Activated CD4-positive, alpha-beta T cell treated with anti-CD3 and anti-CD28 coated beads, Interleukin-2, amount 10 ng/mL, durations not matched to agents 24 days and 14 days (primary cell): ENCODE data around the gene ITGA1. TPM values are rescaled to one million over a fixed set of nuclear protein-coding genes. Genes with fewer than 3 reads are reported as not detected.

Source experiments
- DNase-seq: peaks from one replicate; pipeline ENCODE4 v3.0.0; 2022
- H3K27ac Mint-ChIP-seq: one replicate; pipeline ENCODE4 v1.8.0; 2022; ENCODE audit warnings: mild to moderate bottlenecking, mixed read lengths
- H3K27me3 Mint-ChIP-seq: one replicate; pipeline ENCODE4 v1.8.0; 2022; ENCODE audit warnings: mixed read lengths
- H3K36me3 Mint-ChIP-seq: one replicate; pipeline ENCODE4 v1.8.0; 2022; ENCODE audit warnings: low read depth, mild to moderate bottlenecking, mixed read lengths
- H3K4me1 Mint-ChIP-seq: one replicate; pipeline ENCODE4 v1.8.0; 2021; ENCODE audit warnings: mixed read lengths
- H3K4me3 Mint-ChIP-seq: one replicate; pipeline ENCODE4 v1.8.0; 2022; ENCODE audit warnings: mild to moderate bottlenecking, moderate library complexity, mixed read lengths
- H3K9me3 Mint-ChIP-seq: one replicate; pipeline ENCODE4 v1.8.0; 2021; ENCODE audit warnings: mixed read lengths
- intact Hi-C: fragments of 100-400 bp; cut with micrococcal nuclease; formaldehyde crosslinking; loops from one replicate; pipeline ENCODE4 v1.15.1; 2023
- total RNA-seq: library from RNA; stranded (reverse); gene quantifications from 2 replicates; pipeline ENCODE4 v1.2.3, GENCODE V29; 2022

ITGA1 gene
- total RNA-seq, 1 donor from 2014 or later: 1.6 TPM

GRCh38 chr5:52995095-52995494, 207.4 kb downstream of the ITGA1 start:
- H3K36me3 Mint-ChIP-seq: peaks cover 19% of the 10 kb centered on the region
- peaks cover 31% of the 10 kb centered on the region for H3K4me1 Mint-ChIP-seq
- DNase-seq: peak; percentile 54
- no peak overlapping the region for H3K4me3 Mint-ChIP-seq
- intact Hi-C loops: no loop called here
- peaks cover 3% of the 10 kb centered on the region for H3K9me3 Mint-ChIP-seq
- H3K27ac Mint-ChIP-seq: no peak overlapping the region
- peaks cover 1% of the 10 kb centered on the region for H3K27me3 Mint-ChIP-seq

- no peak overlapping the region for H3K4me3 Mint-ChIP-seq
- H3K36me3 Mint-ChIP-seq: peaks cover 22% of the 10 kb centered on the region
- intact Hi-C loops: no loop called here
- DNase-seq: no peak
- H3K27ac Mint-ChIP-seq: no peak overlapping the region
- H3K4me1 Mint-ChIP-seq: peaks cover 27% of the 10 kb centered on the region
- H3K9me3 Mint-ChIP-seq: peaks cover 3% of the 10 kb centered on the region
- no peaks in the 10 kb centered on the region for H3K27me3 Mint-ChIP-seq
Observed at GRCh38 chr5:52995914-52996313, 208.2 kb downstream of the ITGA1 start.

GRCh38 chr5:52996979-52997378, 209.3 kb downstream of the ITGA1 start:
- Mint-ChIP-seq H3K4me1 (peaks cover 27% of the 10 kb centered on the region), H3K9me3 (peaks cover 3% of the 10 kb centered on the region), H3K27me3 (no peaks in the 10 kb centered on the region), H3K4me3 (no peak overlapping the region), H3K36me3 (peaks cover 23% of the 10 kb centered on the region), H3K27ac (no peak overlapping the region)
- intact Hi-C loops: no loop called here
- DNase-seq: no peak

- no peak overlapping the region for H3K4me3 Mint-ChIP-seq
- peak; percentile 54 for DNase-seq
- peaks cover 23% of the 10 kb centered on the region for H3K4me1 Mint-ChIP-seq
- peaks cover 3% of the 10 kb centered on the region for H3K9me3 Mint-ChIP-seq
- H3K27ac Mint-ChIP-seq: no peak overlapping the region
- peaks cover 19% of the 10 kb centered on the region for H3K36me3 Mint-ChIP-seq
- H3K27me3 Mint-ChIP-seq: no peaks in the 10 kb centered on the region
- intact Hi-C loops: no loop called here
Observed at GRCh38 chr5:52997424-52997823, 209.7 kb downstream of the ITGA1 start.

GRCh38 chr5:52998552-52999313, 211.0 kb downstream of the ITGA1 start:
- H3K27me3 Mint-ChIP-seq: no peaks in the 10 kb centered on the region
- DNase-seq: no peak
- H3K36me3 Mint-ChIP-seq: peaks cover 18% of the 10 kb centered on the region
- peaks cover under 1% of the 10 kb centered on the region for H3K9me3 Mint-ChIP-seq
- peak overlapping the region; percentile 52 for H3K27ac Mint-ChIP-seq
- H3K4me3 Mint-ChIP-seq: no peak overlapping the region
- intact Hi-C loops: loop anchor here (1.0 kb wide), 1 partner anchor 8 kb away; no protein-coding TSS in a partner anchor
- peaks cover 21% of the 10 kb centered on the region for H3K4me1 Mint-ChIP-seq

GRCh38 chr5:52999344-52999949, 211.7 kb downstream of the ITGA1 start:
- intact Hi-C loops: no loop called here
- Mint-ChIP-seq H3K27me3 (no peaks in the 10 kb centered on the region), H3K27ac (peak overlapping the region; percentile 20), H3K4me1 (peaks cover 27% of the 10 kb centered on the region), H3K9me3 (no peaks in the 10 kb centered on the region), H3K36me3 (peaks cover 20% of the 10 kb centered on the region), H3K4me3 (no peak overlapping the region)
- peak; percentile 59 for DNase-seq

- peaks cover 22% of the 10 kb centered on the region for H3K36me3 Mint-ChIP-seq
- H3K4me3 Mint-ChIP-seq: no peak overlapping the region
- peaks cover 43% of the 10 kb centered on the region for H3K4me1 Mint-ChIP-seq
Observed at GRCh38 chr5:53001541-53001940, 213.8 kb downstream of the ITGA1 start.

GRCh38 chr5:53002491-53002890, 214.8 kb downstream of the ITGA1 start:
- H3K9me3 Mint-ChIP-seq: no peaks in the 10 kb centered on the region
- intact Hi-C loops: loop anchor here (10.0 kb wide), 1 partner anchor 228 kb away; no protein-coding TSS in a partner anchor
- H3K27ac Mint-ChIP-seq: no peak overlapping the region
- peaks cover 22% of the 10 kb centered on the region for H3K36me3 Mint-ChIP-seq
- H3K4me3 Mint-ChIP-seq: no peak overlapping the region
- no peaks in the 10 kb centered on the region for H3K27me3 Mint-ChIP-seq
- DNase-seq: no peak
- peaks cover 50% of the 10 kb centered on the region for H3K4me1 Mint-ChIP-seq

More at GRCh38 chr5:53001541-53001940, 213.8 kb downstream of the ITGA1 start:
- no peak overlapping the region for H3K27ac Mint-ChIP-seq
- no peaks in the 10 kb centered on the region for H3K9me3 Mint-ChIP-seq
- intact Hi-C loops: loop anchor here (10.0 kb wide), 1 partner anchor 227 kb away; no protein-coding TSS in a partner anchor
- no peaks in the 10 kb centered on the region for H3K27me3 Mint-ChIP-seq
- DNase-seq: no peak

GRCh38 chr5:53003144-53003543, 215.4 kb downstream of the ITGA1 start:
- peak overlapping the region; percentile 14 for H3K27ac Mint-ChIP-seq

GRCh38 chr5:53006911-53007890, 219.5 kb downstream of the ITGA1 start:
- Mint-ChIP-seq H3K27me3 (no peaks in the 10 kb centered on the region), H3K4me3 (peak overlapping the region; percentile 34), H3K4me1 (peaks cover 72% of the 10 kb centered on the region), H3K9me3 (no peaks in the 10 kb centered on the region), H3K27ac (peak overlapping the region; percentile 70), H3K36me3 (peaks cover 28% of the 10 kb centered on the region)
- DNase-seq: peak; percentile 56
- intact Hi-C loops: loop anchor here (5.0 to 10.0 kb wide), 2 partner anchors 232 to 260 kb away; no protein-coding TSS in a partner anchor

More at GRCh38 chr5:53003144-53003543, 215.4 kb downstream of the ITGA1 start:
- Mint-ChIP-seq H3K9me3 (no peaks in the 10 kb centered on the region), H3K4me3 (no peak overlapping the region), H3K4me1 (peaks cover 54% of the 10 kb centered on the region), H3K36me3 (peaks cover 22% of the 10 kb centered on the region), H3K27me3 (no peaks in the 10 kb centered on the region)
- DNase-seq: peak; percentile 52
- intact Hi-C loops: loop anchor here (10.0 kb wide), 1 partner anchor 228 kb away; no protein-coding TSS in a partner anchor

GRCh38 chr5:53008751-53009150, 221.0 kb downstream of the ITGA1 start:
- Mint-ChIP-seq H3K27ac (peak overlapping the region; percentile 85), H3K27me3 (peaks cover 4% of the 10 kb centered on the region), H3K4me3 (peak overlapping the region; percentile 34), H3K9me3 (peaks cover under 1% of the 10 kb centered on the region), H3K4me1 (peaks cover 65% of the 10 kb centered on the region), H3K36me3 (peaks cover 22% of the 10 kb centered on the region)
- peak; percentile 74 for DNase-seq
- intact Hi-C loops: loop anchor here (1.0 to 10.0 kb wide), 6 partner anchors 20 to 300 kb away; no protein-coding TSS in a partner anchor
